Aorta (tissue), 5 donors: ENCODE results near the gene FALEC. TPM values are rescaled to one million over a fixed set of nuclear protein-coding genes. Genes with fewer than 3 reads are reported as not detected.

Experiments
- ATAC-seq: fragments of 200-7000 bp; cut with Tn5 transposase; one replicate; pipeline ENCODE4 v1.9.1; 2022; ENCODE audit warnings: moderate library complexity; ENCODE audit not compliant: low FRiP score
- DNase-seq, 2 donors: peaks; one replicate each; pipeline ENCODE4 v3.0.0-alpha.2; 2020
- H3K27ac ChIP-seq, 2 donors: one replicate each; pipeline ENCODE4 v1.5.1; 2013; ENCODE audit warnings: low read length in 2 of 2, mild to moderate bottlenecking in 2 of 2, moderate library complexity in 2 of 2, control low read depth in 1 of 2, inconsistent platforms in 1 of 2, low read depth in 1 of 2
- H3K27me3 ChIP-seq, 2 donors: one replicate each; pipeline ENCODE4 v1.6.1; 2013; ENCODE audit warnings: control low read depth in 1 of 2, low read length in 1 of 2, mild to moderate bottlenecking in 1 of 2, moderate library complexity in 1 of 2; ENCODE audit not compliant: insufficient read depth in 2 of 2, control insufficient read depth in 1 of 2
- H3K36me3 ChIP-seq, 2 donors: one replicate each; pipeline ENCODE4 v1.6.1; 2013; ENCODE audit warnings: control low read depth in 1 of 2, low read length in 1 of 2, mild to moderate bottlenecking in 1 of 2; ENCODE audit not compliant: insufficient read depth in 2 of 2, control insufficient read depth in 1 of 2
- H3K4me1 ChIP-seq, 2 donors: one replicate each; pipeline ENCODE4 v1.6.1; 2013; ENCODE audit warnings: low read length in 2 of 2, control low read depth in 1 of 2, mild to moderate bottlenecking in 1 of 2, moderate library complexity in 1 of 2; ENCODE audit not compliant: insufficient read depth in 2 of 2, control insufficient read depth in 1 of 2
- H3K4me3 ChIP-seq, 2 donors: one replicate each; pipeline ENCODE4 v1.5.1; 2013; ENCODE audit warnings: low read length in 2 of 2, control low read depth in 1 of 2, mild to moderate bottlenecking in 1 of 2
- H3K9me3 ChIP-seq: one replicate; pipeline ENCODE4 v1.6.1; 2013; ENCODE audit warnings: mild to moderate bottlenecking, low read length; ENCODE audit not compliant: control insufficient read depth
- WGBS, 2 donors: extraction: QIAGEN DNeasy Blood & Tissue Kit; methylation state at CpG; one replicate each; pipeline ENCODE4 v1.1.7; 2013; 5-methylcytosine and 5-hydroxymethylcytosine counted together
- intact Hi-C, 2 donors: fragments of 100-400 bp; cut with DNase I; formaldehyde crosslinking; loops; one replicate each; pipeline versions ENCODE4 v1.14.2 to v1.15.0; 2022
- polyA plus RNA-seq, 2 donors: library from polyadenylated mRNA; stranded (reverse); fragments of 200-250 nt; gene quantifications; one replicate each; pipeline ENCODE4 v1.2.3, GENCODE V29; 2013
- total RNA-seq, 2 donors: library from RNA; stranded (reverse); fragmentation: NEBNext Ultra II Directional; extraction: Animal tissue kit (Norgen Biotek cat#: 25700); gene quantifications; one replicate each; pipeline ENCODE4 v1.2.1, GENCODE V29; 2021
- donor health status: healthy with polysubstance abuse.
- donor health status: Bipolar disorder and iron deficiency.
- donor health status: DM: no; HTN: no; CAD: no.
- donor health status: DM: no; HTN: no; CAD: no.
- donor health status: DM: yes; HTN: yes; CAD: no.

Gene FALEC
- total and polyA plus RNA-seq, 4 donors, result 0.99 to 1.1 TPM; not detected in 2

DNA sequence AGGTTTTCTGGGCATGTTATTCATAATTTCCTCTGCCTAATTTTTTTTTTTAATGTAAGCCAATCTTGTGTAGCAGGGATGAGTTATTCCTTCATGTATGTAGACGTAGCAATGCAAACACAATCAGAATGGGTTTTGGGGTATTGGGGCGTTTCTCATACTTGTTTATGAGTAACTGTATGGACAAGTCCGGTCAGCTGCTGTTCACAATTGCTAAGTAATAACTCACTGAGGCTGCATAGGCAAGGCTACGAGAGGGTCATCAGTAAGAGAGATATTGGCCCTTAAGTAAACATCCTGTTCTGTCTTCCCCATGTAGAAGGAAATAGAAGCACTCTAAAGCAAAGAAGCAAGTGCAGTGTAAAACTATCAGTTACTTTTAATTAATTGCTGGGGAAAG is 37.8 kb upstream of the FALEC start:
- 51 to 55% methylated on average over 4 of the region's 4 CpGs for WGBS, 2 donors
- intact Hi-C loops, result no loop called here
- Histone ChIP-seq H3K4me3 (no peak overlapping the region), H3K36me3 (no peaks in the 10 kb centered on the region), H3K9me3 (no peaks in the 10 kb centered on the region), H3K27me3 (no peaks in the 10 kb centered on the region), H3K4me1 (no peaks in the 10 kb centered on the region), H3K27ac (no peak overlapping the region)
- DNase-seq (no peak), ATAC-seq (no peak)

DNA sequence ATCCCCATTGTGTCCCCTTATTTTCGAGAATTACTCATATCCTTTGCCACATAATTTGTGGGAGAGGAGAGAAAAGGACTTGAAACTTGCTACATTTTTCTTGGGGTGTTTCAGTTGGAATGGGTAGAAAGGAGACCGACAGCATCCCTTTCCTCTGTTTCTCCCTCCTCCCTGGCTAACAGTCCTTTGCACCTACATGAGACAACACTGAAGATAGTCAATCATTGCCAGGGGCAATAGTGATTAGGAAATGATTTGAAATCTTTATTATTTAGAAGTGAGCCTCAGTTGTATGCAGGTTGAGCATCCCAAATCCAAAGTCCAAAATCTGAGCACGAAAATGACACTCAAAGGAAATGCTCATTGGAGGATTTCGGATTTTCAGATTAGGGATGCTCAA is 36.2 kb upstream of the FALEC start:
- intact Hi-C loops, result no loop called here
- no peak overlapping the region for H3K27ac ChIP-seq

GRCh38 chr1:150479927-150480352 is 35.6 kb upstream of the FALEC start:
- Histone ChIP-seq H3K36me3 (no peaks in the 10 kb centered on the region), H3K27me3 (no peaks in the 10 kb centered on the region), H3K9me3 (no peaks in the 10 kb centered on the region), H3K4me1 (no peaks in the 10 kb centered on the region), H3K4me3 (no peak overlapping the region), H3K27ac (no peak overlapping the region)
- no peak for DNase-seq
- ATAC-seq, result no peak
- intact Hi-C loops, result no loop called here
- 34 to 37% methylated on average over 2 of the region's 2 CpGs for WGBS, 2 donors

More for the DNA sequence above, 36.2 kb upstream of the FALEC start:
- H3K9me3 ChIP-seq, result no peaks in the 10 kb centered on the region
- DNase-seq (no peak), ATAC-seq (no peak)
- H3K27me3 ChIP-seq, result no peaks in the 10 kb centered on the region
- 71 to 75% methylated on average over 4 of the region's 4 CpGs for WGBS, 2 donors
- no peaks in the 10 kb centered on the region for H3K36me3 ChIP-seq
- H3K4me3 ChIP-seq, result no peak overlapping the region
- no peaks in the 10 kb centered on the region for H3K4me1 ChIP-seq

DNA sequence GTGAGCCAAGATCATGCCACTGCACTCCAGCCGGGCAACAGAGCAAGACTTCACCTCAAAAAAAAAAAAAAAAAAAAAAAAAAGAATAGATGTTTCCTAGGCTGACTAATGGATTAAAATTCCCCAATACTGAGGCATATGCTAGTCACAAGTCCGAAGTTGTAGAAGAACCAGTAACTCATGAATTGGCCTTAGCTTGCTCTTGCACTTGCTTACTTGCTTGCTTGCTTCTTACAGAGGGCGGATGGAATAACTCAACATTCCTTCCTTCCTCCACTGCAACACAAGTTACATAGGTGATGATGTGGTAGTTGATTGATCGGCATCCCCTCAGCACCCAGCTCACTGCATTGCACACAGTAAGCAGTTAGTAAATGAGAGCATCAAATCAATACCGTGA is 31.1 kb upstream of the FALEC start:
- WGBS, 2 donors, result 78 to 83% methylated on average over 4 to 5 of the region's 5 CpGs
- intact Hi-C loops, result no loop called here
- no peaks in the 10 kb centered on the region for H3K36me3 ChIP-seq
- no peaks in the 10 kb centered on the region for H3K27me3 ChIP-seq
- no peak overlapping the region for H3K4me3 ChIP-seq
- H3K4me1 ChIP-seq, result no peaks in the 10 kb centered on the region
- ATAC-seq, result no peak
- no peaks in the 10 kb centered on the region for H3K9me3 ChIP-seq
- DNase-seq, result no peak
- H3K27ac ChIP-seq, result no peak overlapping the region

GRCh38 chr1:150484861-150485260 is 30.7 kb upstream of the FALEC start:
- DNase-seq, result no peak
- Histone ChIP-seq H3K27me3 (no peaks in the 10 kb centered on the region), H3K4me1 (no peaks in the 10 kb centered on the region), H3K4me3 (no peak overlapping the region), H3K36me3 (no peaks in the 10 kb centered on the region), H3K9me3 (no peaks in the 10 kb centered on the region), H3K27ac (no peak overlapping the region)
- intact Hi-C loops, result loop anchor here in 1 of 2 donors (5.0 kb wide), 1 partner anchor 47 kb away; no protein-coding TSS in a partner anchor
- WGBS, 2 donors, result 14 to 21% methylated on average over 2 of the region's 2 CpGs
- ATAC-seq, result no peak

- peak; percentile 100 for ATAC-seq
- Histone ChIP-seq H3K9me3 (no peaks in the 10 kb centered on the region), H3K4me1 (no peaks in the 10 kb centered on the region), H3K27me3 (no peaks in the 10 kb centered on the region), H3K4me3 (peak within 1 kb of the TSS; percentile 63 to 68), H3K27ac (no peak within 1 kb of the TSS), H3K36me3 (peaks cover 0 to 4% of the 10 kb centered on the region in 2 donors)
- peak; percentile 93 to 95 for DNase-seq
- 0% methylated on average over 30 of the region's 30 CpGs for WGBS, 2 donors
- intact Hi-C loops, result loop anchor here in 1 of 2 donors (5.0 kb wide), 1 partner anchor 45 kb away; no protein-coding TSS in a partner anchor
Measured at GRCh38 chr1:150486966-150487762, 28.4 kb upstream of the FALEC start, which contains the start of gene TARS2. TARS2 (plus strand) TSS chr1:150487419; CDS start chr1:150487451, 32 bp downstream.

GRCh38 chr1:150487763-150488115 is 27.8 kb upstream of the FALEC start:
- intact Hi-C loops, result loop anchor here in 1 of 2 donors (5.0 kb wide), 1 partner anchor 45 kb away; no protein-coding TSS in a partner anchor
- Histone ChIP-seq H3K27me3 (no peaks in the 10 kb centered on the region), H3K9me3 (no peaks in the 10 kb centered on the region), H3K4me3 (peak overlapping the region; percentile 32 to 63), H3K4me1 (no peaks in the 10 kb centered on the region), H3K27ac (no peak overlapping the region), H3K36me3 (peaks cover 0 to 4% of the 10 kb centered on the region in 2 donors)
- DNase-seq (no peak), ATAC-seq (no peak)
- WGBS, 2 donors, result 3 to 5% methylated on average over 7 of the region's 7 CpGs

GRCh38 chr1:150493175-150493574 is 22.4 kb upstream of the FALEC start:
- no peak for DNase-seq
- H3K9me3 ChIP-seq, result no peaks in the 10 kb centered on the region
- H3K27me3 ChIP-seq, result no peaks in the 10 kb centered on the region
- H3K4me1 ChIP-seq, result no peaks in the 10 kb centered on the region
- no peak for ATAC-seq
- WGBS, 2 donors, result 95 to 98% methylated on average over 8 of the region's 8 CpGs
- H3K27ac ChIP-seq, result no peak overlapping the region
- H3K4me3 ChIP-seq, result no peak overlapping the region
- intact Hi-C loops, result no loop called here
- H3K36me3 ChIP-seq, result peaks cover 0 to 8% of the 10 kb centered on the region in 2 donors

- no peak overlapping the region for H3K4me3 ChIP-seq
- DNase-seq (no peak), ATAC-seq (no peak)
- WGBS, 2 donors, result 96 to 98% methylated on average over 10 of the region's 10 CpGs
- peaks cover 0 to 4% of the 10 kb centered on the region in 2 donors for H3K36me3 ChIP-seq
- no peak overlapping the region for H3K27ac ChIP-seq
- no peaks in the 10 kb centered on the region for H3K9me3 ChIP-seq
- intact Hi-C loops, result no loop called here
- no peaks in the 10 kb centered on the region for H3K4me1 ChIP-seq
- H3K27me3 ChIP-seq, result no peaks in the 10 kb centered on the region
Measured at GRCh38 chr1:150498342-150498741, 17.2 kb upstream of the FALEC start.
